OCI-LY3 (cell line): ENCODE measurements around the gene ATG7.
"Not testable (repeated sequence)": the region's sequence is repeated elsewhere in the genome, so short reads cannot be mapped to it uniquely, and the experiment has no call there.

ENCODE experiments used
- H2AFZ ChIP-seq: fragments of 200-600, 300-600 bp; shearing (Covaris generic); 2 replicates; pipeline ENCODE4 v1.6.0; 2014; ENCODE audit warnings: antibody characterized with exemption, low read depth, low read length
- H3K27ac ChIP-seq: fragments of 200-600, 300-600 bp; sonication (generic); 2 replicates; pipeline ENCODE4 v1.5.1; 2014; ENCODE audit warnings: mild to moderate bottlenecking, low read length, moderate library complexity, mixed read lengths
- H3K27me3 ChIP-seq: fragments of 200-600, 300-600 bp; sonication (generic); 2 replicates; pipeline ENCODE4 v1.6.1; 2014; ENCODE audit warnings: low read depth, low read length, mixed read lengths
- H3K36me3 ChIP-seq: fragments of 200-600, 300-600 bp; sonication (generic); replicated peaks from 2 replicates; pipeline ENCODE3; 2014; ENCODE audit warnings: low read depth, low read length, mixed read lengths
- H3K4me1 ChIP-seq: fragments of 300-600, 200-600 bp; sonication (generic); 2 replicates; pipeline ENCODE4 v1.6.1; 2014; ENCODE audit warnings: low read length, mixed read lengths
- H3K4me2 ChIP-seq: fragments of 200-600, 300-600 bp; sonication (generic); 2 replicates; pipeline ENCODE4 v1.6.1; 2014; ENCODE audit warnings: low read length, mixed read lengths
- H3K4me3 ChIP-seq: fragments of 300-600, 200-600 bp; sonication (generic); 2 replicates; pipeline ENCODE4 v1.5.1; 2014; ENCODE audit warnings: antibody characterized with exemption, mild to moderate bottlenecking, low read length, moderate library complexity
- H3K79me2 ChIP-seq: fragments of 300-600, 200-600 bp; shearing (Covaris generic); 2 replicates; pipeline ENCODE4 v1.6.1; 2014; ENCODE audit warnings: mild to moderate bottlenecking, low read length, mixed read lengths
- H3K9ac ChIP-seq: fragments of 300-600, 200-600 bp; shearing (Covaris generic); 2 replicates; pipeline ENCODE4 v1.6.0; 2014; ENCODE audit warnings: mild to moderate bottlenecking, low read length, moderate library complexity
- H3K9me3 ChIP-seq: fragments of 200-600, 300-600 bp; shearing (Covaris generic); 2 replicates; pipeline ENCODE4 v1.6.1; 2014; ENCODE audit warnings: low read length, mixed read lengths; ENCODE audit not compliant: insufficient read depth
- H4K20me1 ChIP-seq: fragments of 200-600, 300-600 bp; sonication (generic); 2 replicates; pipeline ENCODE4 v1.6.1; 2016; ENCODE audit warnings: low read length, mixed read lengths; ENCODE audit not compliant: insufficient read depth
- EZH2phosphoT487 ChIP-seq: fragments of 200-600 bp; shearing (Covaris generic); IDR thresholded peaks from 2 replicates; pipeline ENCODE4 v1.6.1; 2018; ENCODE audit warnings: antibody characterized with exemption, mixed run types, low read depth
- TF ChIP-seq, protein P1 (sequence below): fragments of 200-600, 300-600 bp; sonication (generic); IDR thresholded peaks from 2 replicates; pipeline ENCODE4 v1.5.1; 2014; ENCODE audit warnings: antibody characterized with exemption, low read length, low read depth

Gene ATG7

DNA sequence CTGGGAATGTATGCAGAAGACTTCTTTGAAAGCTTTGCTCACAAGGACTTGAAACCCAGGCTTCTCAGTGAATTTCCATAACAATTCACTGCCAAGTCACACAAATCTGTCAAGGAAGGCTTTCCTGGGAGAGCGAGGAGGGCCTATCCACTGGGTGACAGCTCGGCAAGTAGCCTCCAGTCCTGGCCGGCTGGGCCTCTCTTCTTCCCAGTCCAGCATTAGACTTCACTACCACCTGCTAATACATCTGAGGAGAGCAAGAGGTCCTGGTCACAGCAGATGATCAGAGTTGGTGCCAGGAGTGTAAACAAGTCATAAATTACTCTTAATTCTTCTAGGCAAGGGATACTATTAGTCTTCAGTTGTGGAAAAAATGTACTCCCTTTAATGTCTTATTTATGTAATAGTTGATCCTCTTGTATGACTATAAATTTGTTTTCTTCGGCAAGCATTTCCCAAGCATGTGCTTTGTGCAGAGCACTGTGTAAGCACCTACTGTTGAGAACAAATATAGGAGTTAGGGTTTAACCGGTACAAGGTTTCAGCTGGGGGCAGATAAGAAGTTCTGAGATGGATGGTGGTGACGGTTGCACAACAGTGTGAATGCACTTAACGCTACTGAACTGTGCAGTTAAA, 208.6 kb downstream of the ATG7 start:
- Histone ChIP-seq H3K27me3 (no peaks in the 10 kb centered on the region), H3K4me1 (no peaks in the 10 kb centered on the region), H3K36me3 (no peaks in the 10 kb centered on the region), H4K20me1 (no peaks in the 10 kb centered on the region), H3K9ac (no peak overlapping the region), H3K27ac (no peak overlapping the region), H3K9me3 (no peaks in the 10 kb centered on the region), H2AFZ (no peak overlapping the region), H3K4me3 (no peak overlapping the region), H3K4me2 (no peak overlapping the region), H3K79me2 (no peaks in the 10 kb centered on the region)
- TF ChIP-seq, protein P1, sequence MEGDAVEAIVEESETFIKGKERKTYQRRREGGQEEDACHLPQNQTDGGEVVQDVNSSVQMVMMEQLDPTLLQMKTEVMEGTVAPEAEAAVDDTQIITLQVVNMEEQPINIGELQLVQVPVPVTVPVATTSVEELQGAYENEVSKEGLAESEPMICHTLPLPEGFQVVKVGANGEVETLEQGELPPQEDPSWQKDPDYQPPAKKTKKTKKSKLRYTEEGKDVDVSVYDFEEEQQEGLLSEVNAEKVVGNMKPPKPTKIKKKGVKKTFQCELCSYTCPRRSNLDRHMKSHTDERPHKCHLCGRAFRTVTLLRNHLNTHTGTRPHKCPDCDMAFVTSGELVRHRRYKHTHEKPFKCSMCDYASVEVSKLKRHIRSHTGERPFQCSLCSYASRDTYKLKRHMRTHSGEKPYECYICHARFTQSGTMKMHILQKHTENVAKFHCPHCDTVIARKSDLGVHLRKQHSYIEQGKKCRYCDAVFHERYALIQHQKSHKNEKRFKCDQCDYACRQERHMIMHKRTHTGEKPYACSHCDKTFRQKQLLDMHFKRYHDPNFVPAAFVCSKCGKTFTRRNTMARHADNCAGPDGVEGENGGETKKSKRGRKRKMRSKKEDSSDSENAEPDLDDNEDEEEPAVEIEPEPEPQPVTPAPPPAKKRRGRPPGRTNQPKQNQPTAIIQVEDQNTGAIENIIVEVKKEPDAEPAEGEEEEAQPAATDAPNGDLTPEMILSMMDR = no peak
- no peak for TF ChIP-seq EZH2phosphoT487

DNA sequence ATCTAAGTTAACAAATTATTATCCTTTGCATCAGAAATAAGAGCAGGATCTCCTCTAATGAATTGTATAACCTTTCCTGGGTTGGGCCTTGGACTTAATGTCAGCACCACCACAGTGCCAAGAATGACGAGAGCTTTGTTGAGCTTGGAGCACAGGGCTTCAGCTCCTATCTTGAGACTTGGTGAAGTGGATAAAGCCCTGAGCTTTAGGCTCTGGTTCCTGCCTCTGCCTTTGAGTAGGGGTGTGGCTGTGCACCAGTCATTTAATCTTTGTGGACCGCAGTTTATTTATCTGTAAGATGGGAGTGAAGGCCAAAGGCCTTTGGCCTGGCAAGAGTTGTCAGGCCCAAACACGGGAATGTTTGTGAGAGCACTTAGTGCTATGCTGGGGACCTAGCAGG, 209.4 kb downstream of the ATG7 start:
- Histone ChIP-seq H3K9ac (no peak overlapping the region), H3K4me1 (no peaks in the 10 kb centered on the region), H3K9me3 (no peaks in the 10 kb centered on the region), H3K27me3 (no peaks in the 10 kb centered on the region), H4K20me1 (no peaks in the 10 kb centered on the region), H3K4me3 (no peak overlapping the region), H3K36me3 (no peaks in the 10 kb centered on the region), H2AFZ (no peak overlapping the region), H3K4me2 (no peak overlapping the region), H3K27ac (no peak overlapping the region), H3K79me2 (no peaks in the 10 kb centered on the region)
- TF ChIP-seq EZH2phosphoT487 = no peak
- TF ChIP-seq, protein P1 = no peak

DNA sequence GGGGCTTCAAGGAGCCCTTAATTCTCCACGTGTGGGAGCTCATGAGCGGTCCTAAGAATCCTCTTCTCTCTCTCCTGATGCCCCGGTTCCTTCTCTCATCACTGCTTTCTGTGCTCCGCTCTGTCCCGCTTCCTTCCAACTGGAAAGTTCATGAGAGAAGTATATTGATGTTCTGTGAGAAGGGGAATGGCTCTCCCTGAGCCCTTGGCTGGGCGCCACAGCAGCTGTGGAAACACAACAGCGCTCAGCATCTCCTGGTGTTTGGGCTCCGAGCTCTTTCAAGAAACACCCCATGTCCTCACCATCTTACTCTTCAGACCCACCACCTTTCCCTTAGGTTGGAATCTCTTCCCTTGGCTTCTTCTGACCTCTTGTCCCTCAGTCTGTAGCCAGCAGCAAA, 209.8 kb downstream of the ATG7 start:
- no peaks in the 10 kb centered on the region for H4K20me1 ChIP-seq
- H3K27me3 ChIP-seq = no peaks in the 10 kb centered on the region
- no peaks in the 10 kb centered on the region for H3K79me2 ChIP-seq
- H3K9ac ChIP-seq = no peak overlapping the region
- H3K4me2 ChIP-seq = no peak overlapping the region
- no peak overlapping the region for H2AFZ ChIP-seq
- TF ChIP-seq, protein P1 = no peak
- TF ChIP-seq EZH2phosphoT487 = no peak
- no peak overlapping the region for H3K4me3 ChIP-seq
- no peaks in the 10 kb centered on the region for H3K4me1 ChIP-seq
- no peak overlapping the region for H3K27ac ChIP-seq
- no peaks in the 10 kb centered on the region for H3K9me3 ChIP-seq
- no peaks in the 10 kb centered on the region for H3K36me3 ChIP-seq

DNA sequence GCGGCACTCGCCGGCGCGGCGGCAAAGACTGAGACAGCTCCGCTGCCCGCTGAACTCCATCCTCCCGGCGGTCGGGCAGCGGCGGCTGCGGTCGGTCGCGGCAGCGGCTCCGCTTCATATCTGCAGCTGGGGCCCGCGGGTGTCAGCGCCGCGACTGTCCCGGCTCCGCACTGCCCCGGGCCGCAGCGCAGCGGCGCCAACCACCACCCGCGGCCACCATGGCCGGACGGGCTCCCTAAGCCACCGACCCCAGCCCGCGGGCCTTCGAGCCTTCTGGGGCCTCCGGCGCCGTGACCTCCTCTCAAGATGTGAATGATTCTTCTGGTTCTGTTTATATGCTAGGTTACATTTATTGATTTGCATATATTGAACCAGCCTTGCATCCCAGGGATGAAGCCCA, 216.2 kb downstream of the ATG7 start:
- not testable (repeated sequence) for H3K9me3 ChIP-seq, H2AFZ ChIP-seq, H3K36me3 ChIP-seq, H3K4me1 ChIP-seq, H3K4me2 ChIP-seq, H3K79me2 ChIP-seq, H3K4me3 ChIP-seq, H3K27ac ChIP-seq, H3K9ac ChIP-seq, H4K20me1 ChIP-seq, H3K27me3 ChIP-seq
